Psoas muscle (tissue), 8 donors: ENCODE data around the gene CYSRT1. TPM values are rescaled to one million over a fixed set of nuclear protein-coding genes. Genes with fewer than 3 reads are reported as not detected.

Experiments used
- ATAC-seq, 4 donors: fragments of 200-7000 bp; cut with Tn5 transposase; one replicate each; pipeline ENCODE4 v1.9.1; 2020; ENCODE audit warnings: moderate library complexity in 3 of 4, mild to moderate bottlenecking in 2 of 4
- DNase-seq, 2 donors: peaks; one replicate each; pipeline ENCODE4 v3.0.0-alpha.2; 2020
- H3K27ac ChIP-seq: fragments of 200-600 bp; one replicate; pipeline ENCODE4 v1.8.0; 2022
- H3K27me3 ChIP-seq, 3 donors: fragments of 200-600 bp in 1 of 3; one replicate each; pipeline versions ENCODE4 v1.6.1 to v1.8.0; 2013 to 2022; ENCODE audit warnings: low read length in 2 of 3, mild to moderate bottlenecking in 2 of 3, moderate library complexity in 1 of 3; ENCODE audit not compliant: insufficient read depth in 3 of 3
- H3K36me3 ChIP-seq, 2 donors: fragments of 200-600 bp in 1 of 2; one replicate each; pipeline versions ENCODE4 v1.6.1 to v1.8.0; 2013 to 2022; ENCODE audit warnings: low read depth in 1 of 2, mild to moderate bottlenecking in 1 of 2, moderate library complexity in 1 of 2; ENCODE audit not compliant: insufficient read depth in 1 of 2
- H3K4me1 ChIP-seq: fragments of 200-600 bp; one replicate; pipeline ENCODE4 v1.8.0; 2022
- H3K4me3 ChIP-seq: fragments of 200-600 bp; one replicate; pipeline ENCODE4 v1.8.0; 2022; ENCODE audit warnings: mild to moderate bottlenecking
- H3K9me3 ChIP-seq: fragments of 200-600 bp; one replicate; pipeline ENCODE4 v1.8.0; 2022
- CTCF ChIP-seq: fragments of 200-600 bp; IDR thresholded peaks from one replicate; pipeline ENCODE4 v1.8.0; 2022; ENCODE audit warnings: antibody characterized with exemption
- WGBS, 3 donors: extraction: QIAGEN DNeasy Blood & Tissue Kit; methylation state at CpG; one replicate each; pipeline versions ENCODE4 v1.1.6 to v1.1.7; 2013; 5-methylcytosine and 5-hydroxymethylcytosine counted together
- intact Hi-C, 2 donors: fragments of 100-400 bp; cut with DNase I; formaldehyde crosslinking; loops; one replicate each; pipeline versions ENCODE4 v1.11.0 to v1.14.2; 2022
- polyA plus RNA-seq, 3 donors: library from polyadenylated mRNA; stranded (reverse); fragments of 200-250 nt; gene quantifications; one replicate each; pipeline ENCODE4 v1.2.3, GENCODE V29; 2013
- total RNA-seq, 4 donors: library from RNA; stranded (reverse); fragmentation: NEBNext Ultra II Directional in 2 of 4; extraction: Animal tissue kit (Norgen Biotek cat#: 25700) in 2 of 4; gene quantifications; one replicate each; pipeline versions ENCODE4 v1.2.1 to v1.2.4, GENCODE V29; 2021 to 2023
- donor health status: healthy with polysubstance abuse.
- donor health status: DM: no; HTN: no; CAD: no; lungs with moderate emphysema.
- donor health status: Bipolar disorder and iron deficiency.
- donor health status: healthy.
- donor health status: DM: yes; HTN: yes; CAD: no.
- donor health status: DM: no; HTN: no; CAD: no.
- donor health status: DM: no; HTN: no; CAD: no.
- donor health status: DM: yes; HTN: yes; CAD: no.

CYSRT1 gene
- total and polyA plus RNA-seq, 7 donors = 0.08 to 1.1 (median 0.25) TPM; not detected in 1

GRCh38 chr9:137187386-137187785, 37.6 kb upstream of the CYSRT1 start:
- no peaks in the 10 kb centered on the region for H3K27me3 ChIP-seq
- peaks cover 43% of the 10 kb centered on the region for H3K4me1 ChIP-seq
- no peak for DNase-seq
- H3K36me3 ChIP-seq = peaks cover 3 to 67% of the 10 kb centered on the region in 2 donors
- no peak overlapping the region for H3K27ac ChIP-seq
- intact Hi-C loops = loop anchor here in 1 of 2 donors (5.0 kb wide), 1 partner anchor 40 kb away; the partner anchor contains the start of genes CYSRT1 and RNF224
- no peak for ATAC-seq
- WGBS, 3 donors = 76 to 85% (median 80%) methylated on average over 15 of the region's 15 CpGs
- peak overlapping the region; percentile 93 for H3K4me3 ChIP-seq
- TF ChIP-seq CTCF = no peak
- no peaks in the 10 kb centered on the region for H3K9me3 ChIP-seq

GRCh38 chr9:137188086-137188489, 36.9 kb upstream of the CYSRT1 start:
- H3K4me1 ChIP-seq = peaks cover 43% of the 10 kb centered on the region
- intact Hi-C loops = loop anchor here (1.0 to 5.0 kb wide), 3 partner anchors 17 to 39 kb away; partner anchors contain the start of genes CYSRT1 (in 1 of the 2), NDOR1 (in 1 of the 2), RNF208 (in 1 of the 2) and RNF224 (in 1 of the 2)
- TF ChIP-seq CTCF = no peak
- H3K9me3 ChIP-seq = no peaks in the 10 kb centered on the region
- no peaks in the 10 kb centered on the region for H3K27me3 ChIP-seq
- DNase-seq (no peak), ATAC-seq (peak in 1 of 4 donors; percentile 32)
- peak overlapping the region; percentile 93 for H3K4me3 ChIP-seq
- peak overlapping the region; percentile 97 for H3K27ac ChIP-seq
- peaks cover 3 to 59% of the 10 kb centered on the region in 2 donors for H3K36me3 ChIP-seq
- WGBS, 3 donors = 0 to 1% (median 0%) methylated on average over 27 to 31 of the region's 31 CpGs

GRCh38 chr9:137188490-137189296, 36.3 kb upstream of the CYSRT1 start, which contains the start of the genes ANAPC2 and SSNA1:
ANAPC2 (minus strand) TSS chr9:137188560; CDS start chr9:137188532, 28 bp downstream.
SSNA1 (plus strand) TSS chr9:137188676; CDS start chr9:137188727, 51 bp downstream.
- 0% methylated on average over 68 to 98 of the region's 98 CpGs for WGBS, 3 donors
- peak; percentile 12 for TF ChIP-seq CTCF
- Histone ChIP-seq H3K27ac (peak within 1 kb of the TSS; percentile 97), H3K9me3 (no peaks in the 10 kb centered on the region), H3K27me3 (no peaks in the 10 kb centered on the region), H3K4me3 (peak within 1 kb of the TSS; percentile 93), H3K36me3 (peaks cover 3 to 53% of the 10 kb centered on the region in 2 donors), H3K4me1 (peaks cover 43% of the 10 kb centered on the region)
- DNase-seq = peak; percentile 92 to 97
- intact Hi-C loops = loop anchor here (1.0 to 5.0 kb wide), 3 partner anchors 17 to 39 kb away; partner anchors contain the start of genes CYSRT1 (in 1 of the 2), NDOR1 (in 1 of the 2), RNF208 (in 1 of the 2) and RNF224 (in 1 of the 2)
- ATAC-seq = peak; percentile 93 to 95 (median 94)

GRCh38 chr9:137189297-137190295, 35.4 kb upstream of the CYSRT1 start:
- TF ChIP-seq CTCF = no peak
- Histone ChIP-seq H3K4me3 (peak overlapping the region; percentile 93), H3K36me3 (peaks cover 3 to 51% of the 10 kb centered on the region in 2 donors), H3K4me1 (peaks cover 51% of the 10 kb centered on the region), H3K27me3 (no peaks in the 10 kb centered on the region), H3K9me3 (no peaks in the 10 kb centered on the region), H3K27ac (peak overlapping the region; percentile 97)
- DNase-seq (no peak), ATAC-seq (no peak)
- WGBS, 3 donors = 27 to 31% (median 31%) methylated on average over 23 of the region's 23 CpGs
- intact Hi-C loops = loop anchor here (2.0 to 5.0 kb wide), 2 partner anchors 33 to 38 kb away; partner anchors contain the start of genes CYSRT1 (in 1 of the 2), RNF208 (in 1 of the 2) and RNF224 (in 1 of the 2)
